Endothelial cell (in vitro differentiated cells): Measurements from ENCODE around the gene AHRR. TPM values are rescaled to one million over a fixed set of nuclear protein-coding genes. Genes with fewer than 3 reads are reported as not detected.

Experiments used
- DNase-seq: peaks from one replicate; pipeline ENCODE4 v3.0.0; 2021; ENCODE audit warnings: low spot score
- H3K27ac Mint-ChIP-seq: one replicate; pipeline ENCODE4 v1.8.0; 2021; ENCODE audit warnings: mixed read lengths, inconsistent platforms; ENCODE audit not compliant: unreplicated experiment
- H3K27me3 Mint-ChIP-seq: one replicate; pipeline ENCODE4 v1.8.0; 2021; ENCODE audit warnings: mild to moderate bottlenecking, moderate library complexity, mixed read lengths, inconsistent platforms; ENCODE audit not compliant: unreplicated experiment
- H3K36me3 Mint-ChIP-seq: one replicate; pipeline ENCODE4 v1.8.0; 2021; ENCODE audit warnings: mild to moderate bottlenecking, low read depth, mixed read lengths, inconsistent platforms; ENCODE audit not compliant: unreplicated experiment
- H3K4me1 Mint-ChIP-seq: one replicate; pipeline ENCODE4 v1.8.0; 2021; ENCODE audit warnings: mild to moderate bottlenecking, mixed read lengths, inconsistent platforms; ENCODE audit not compliant: unreplicated experiment
- H3K4me3 Mint-ChIP-seq: one replicate; pipeline ENCODE4 v1.8.0; 2021; ENCODE audit warnings: mild to moderate bottlenecking, mixed read lengths, inconsistent platforms; ENCODE audit not compliant: unreplicated experiment
- H3K9me3 Mint-ChIP-seq: one replicate; pipeline ENCODE4 v1.8.0; 2021; ENCODE audit warnings: mixed read lengths, inconsistent platforms; ENCODE audit not compliant: unreplicated experiment
- total RNA-seq: library from RNA; stranded (reverse); fragmentation: NEBNext Ultra II Directional; extraction: Animal tissue kit (Norgen Biotek cat#: 25700); gene quantifications from one replicate; pipeline ENCODE4 v1.2.1, GENCODE V29; 2021; ENCODE audit not compliant: unreplicated experiment
- TF ChIP-seq, protein P1 (sequence below): fragments of 200-600 bp; sonication (generic); IDR thresholded peaks from one replicate; pipeline ENCODE4 v1.5.0; 2021; ENCODE audit warnings: antibody characterized with exemption; ENCODE audit not compliant: unreplicated experiment

The AHRR gene
- total RNA-seq, 1 donor from 2014 or later = 8.7 TPM

GRCh38 chr5:446066-446882, 124.8 kb downstream of the AHRR start:
- H3K9me3 Mint-ChIP-seq = no peaks in the 10 kb centered on the region
- DNase-seq = no peak
- TF ChIP-seq, protein P1, sequence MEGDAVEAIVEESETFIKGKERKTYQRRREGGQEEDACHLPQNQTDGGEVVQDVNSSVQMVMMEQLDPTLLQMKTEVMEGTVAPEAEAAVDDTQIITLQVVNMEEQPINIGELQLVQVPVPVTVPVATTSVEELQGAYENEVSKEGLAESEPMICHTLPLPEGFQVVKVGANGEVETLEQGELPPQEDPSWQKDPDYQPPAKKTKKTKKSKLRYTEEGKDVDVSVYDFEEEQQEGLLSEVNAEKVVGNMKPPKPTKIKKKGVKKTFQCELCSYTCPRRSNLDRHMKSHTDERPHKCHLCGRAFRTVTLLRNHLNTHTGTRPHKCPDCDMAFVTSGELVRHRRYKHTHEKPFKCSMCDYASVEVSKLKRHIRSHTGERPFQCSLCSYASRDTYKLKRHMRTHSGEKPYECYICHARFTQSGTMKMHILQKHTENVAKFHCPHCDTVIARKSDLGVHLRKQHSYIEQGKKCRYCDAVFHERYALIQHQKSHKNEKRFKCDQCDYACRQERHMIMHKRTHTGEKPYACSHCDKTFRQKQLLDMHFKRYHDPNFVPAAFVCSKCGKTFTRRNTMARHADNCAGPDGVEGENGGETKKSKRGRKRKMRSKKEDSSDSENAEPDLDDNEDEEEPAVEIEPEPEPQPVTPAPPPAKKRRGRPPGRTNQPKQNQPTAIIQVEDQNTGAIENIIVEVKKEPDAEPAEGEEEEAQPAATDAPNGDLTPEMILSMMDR = no peak
- peaks cover 6% of the 10 kb centered on the region for H3K27me3 Mint-ChIP-seq
- H3K27ac Mint-ChIP-seq = no peak overlapping the region
- H3K4me3 Mint-ChIP-seq = no peak overlapping the region
- H3K4me1 Mint-ChIP-seq = peaks cover 24% of the 10 kb centered on the region
- H3K36me3 Mint-ChIP-seq = peaks cover 40% of the 10 kb centered on the region

GRCh38 chr5:446883-447263, 125.4 kb downstream of the AHRR start:
- Mint-ChIP-seq H3K4me1 (peaks cover 21% of the 10 kb centered on the region), H3K27ac (no peak overlapping the region), H3K9me3 (no peaks in the 10 kb centered on the region), H3K36me3 (peaks cover 41% of the 10 kb centered on the region), H3K4me3 (no peak overlapping the region), H3K27me3 (peaks cover 6% of the 10 kb centered on the region)
- TF ChIP-seq, protein P1 = peak; percentile 62
- DNase-seq = no peak

DNA sequence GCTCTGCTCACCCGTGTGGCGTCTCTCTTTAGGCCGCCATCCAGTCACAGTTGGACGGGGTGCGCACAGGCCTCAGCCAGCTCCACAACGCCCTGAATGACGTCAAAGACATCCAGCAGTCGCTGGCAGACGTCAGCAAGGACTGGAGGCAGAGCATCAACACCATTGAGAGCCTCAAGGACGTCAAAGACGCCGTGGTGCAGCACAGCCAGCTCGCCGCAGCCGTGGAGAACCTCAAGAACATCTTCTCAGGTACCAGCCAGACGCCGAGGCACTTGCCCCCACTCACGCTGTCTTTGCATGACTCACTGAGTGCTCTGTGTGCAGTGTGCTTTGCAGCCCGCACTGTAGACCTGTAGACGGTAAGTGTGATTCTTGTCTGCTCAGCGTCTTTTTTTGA, 126.0 kb downstream of the AHRR start:
- Mint-ChIP-seq H3K27me3 (peaks cover 8% of the 10 kb centered on the region), H3K36me3 (peaks cover 46% of the 10 kb centered on the region), H3K4me1 (peaks cover 20% of the 10 kb centered on the region), H3K9me3 (no peaks in the 10 kb centered on the region), H3K27ac (no peak overlapping the region), H3K4me3 (no peak overlapping the region)
- TF ChIP-seq, protein P1 = no peak
- no peak for DNase-seq

DNA sequence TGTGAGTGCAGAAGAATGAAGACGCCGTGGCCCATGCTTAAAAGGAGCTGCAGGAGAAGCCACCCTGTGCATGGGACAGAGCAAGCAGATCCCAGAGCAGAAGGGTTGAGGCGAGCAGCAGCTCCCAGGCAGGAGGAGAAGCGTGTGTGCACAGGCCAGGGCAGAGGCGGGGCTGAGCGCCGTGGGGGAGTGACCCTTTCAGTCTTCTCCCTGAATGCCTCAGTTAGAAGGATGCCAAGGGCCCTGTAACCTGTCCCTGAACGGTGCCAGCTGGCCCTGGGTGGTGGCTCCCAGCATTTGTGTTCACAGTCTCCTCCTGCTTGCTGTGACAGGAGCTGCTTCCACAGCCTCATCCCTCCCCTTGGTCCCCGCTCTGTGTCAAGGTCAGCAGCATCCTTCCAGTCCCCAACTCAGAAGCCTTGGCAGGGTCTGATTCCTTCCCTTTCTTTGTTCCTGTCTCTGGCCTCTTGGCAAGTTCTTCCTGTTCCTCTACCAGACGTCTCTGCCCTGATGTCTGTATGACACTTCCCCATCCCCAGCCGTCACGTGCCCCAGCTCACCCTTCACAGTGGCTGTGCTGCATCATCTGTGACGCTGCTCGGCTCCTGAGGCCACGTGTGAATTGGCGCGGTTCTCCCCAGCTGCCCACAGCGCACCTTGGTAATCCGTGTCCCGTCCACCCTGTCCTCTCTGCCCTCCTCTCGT, 126.7 kb downstream of the AHRR start:
- peaks cover 53% of the 10 kb centered on the region for H3K36me3 Mint-ChIP-seq
- H3K4me1 Mint-ChIP-seq = peaks cover 27% of the 10 kb centered on the region
- no peak for DNase-seq
- no peak overlapping the region for H3K27ac Mint-ChIP-seq
- H3K4me3 Mint-ChIP-seq = peak overlapping the region; percentile 52
- no peaks in the 10 kb centered on the region for H3K9me3 Mint-ChIP-seq
- peaks cover 8% of the 10 kb centered on the region for H3K27me3 Mint-ChIP-seq
- TF ChIP-seq, protein P1 = no peak

- TF ChIP-seq, protein P1 = no peak
- Mint-ChIP-seq H3K4me3 (peak overlapping the region; percentile 52), H3K36me3 (peaks cover 58% of the 10 kb centered on the region), H3K27me3 (peaks cover 8% of the 10 kb centered on the region), H3K4me1 (peaks cover 26% of the 10 kb centered on the region), H3K27ac (no peak overlapping the region), H3K9me3 (no peaks in the 10 kb centered on the region)
- no peak for DNase-seq
Observed at GRCh38 chr5:448766-449090, 127.2 kb downstream of the AHRR start.
